HPDE6-E6E7 (cell line): Measurements from ENCODE around the gene CMTM5.
"Not testable (repeated sequence)": the region's sequence is repeated elsewhere in the genome, so short reads cannot be mapped to it uniquely, and the experiment has no call there.

Experiments
- DNase-seq: peaks from one replicate; pipeline ENCODE4 v3.0.0; 2011; ENCODE audit warnings: missing footprints; ENCODE audit errors: extremely low spot score

Gene CMTM5

GRCh38 chr14:23414906-23415820 lies 38.3 kb downstream of the CMTM5 start:
- no peak for DNase-seq

- DNase-seq: no peak
These were observed 39.3 kb downstream of the CMTM5 start for GRCh38 chr14:23415821-23416778.

DNA sequence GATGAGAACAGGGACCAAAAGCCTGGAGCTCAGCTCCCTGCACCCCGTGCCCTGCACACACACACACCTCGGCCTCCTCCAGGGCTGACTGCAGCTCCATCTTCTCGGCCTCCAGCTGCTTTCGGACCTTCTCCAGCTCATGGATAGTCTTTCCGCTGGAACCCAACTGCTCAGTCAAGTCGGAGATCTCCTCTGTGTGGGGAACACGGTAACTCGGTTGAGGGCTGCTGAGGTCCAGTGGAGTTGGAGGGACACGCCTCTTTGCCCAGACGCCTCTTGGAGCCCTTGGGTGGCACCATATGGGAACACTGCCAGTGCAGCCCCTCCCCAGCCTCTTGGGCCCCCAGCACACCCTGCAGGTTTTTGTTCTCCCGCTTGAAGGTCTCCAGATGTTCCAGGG lies 40.0 kb downstream of the CMTM5 start:
- DNase-seq: no peak

DNA sequence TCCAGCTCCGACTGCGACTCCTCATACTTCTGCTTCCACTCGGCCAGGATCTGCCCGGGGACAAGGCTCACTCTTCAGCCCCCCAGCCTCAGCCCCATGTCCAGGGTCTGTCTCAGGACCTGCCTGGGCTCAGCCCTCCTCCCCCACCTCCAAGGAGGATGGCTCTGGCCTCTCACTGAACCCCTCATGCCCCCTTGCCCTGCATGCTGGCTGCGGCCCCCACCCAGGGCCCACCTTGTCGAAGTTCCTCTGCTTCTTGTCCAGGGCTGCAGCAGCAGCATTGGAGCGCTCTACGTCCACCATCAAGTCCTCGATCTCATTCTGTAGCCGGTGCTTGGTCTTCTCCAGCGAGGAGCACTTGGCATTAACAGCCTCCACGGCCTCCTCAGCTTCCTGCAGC lies 40.4 kb downstream of the CMTM5 start:
- DNase-seq: not testable (repeated sequence)

GRCh38 chr14:23418021-23418420 lies 41.2 kb downstream of the CMTM5 start:
- DNase-seq: no peak

DNA sequence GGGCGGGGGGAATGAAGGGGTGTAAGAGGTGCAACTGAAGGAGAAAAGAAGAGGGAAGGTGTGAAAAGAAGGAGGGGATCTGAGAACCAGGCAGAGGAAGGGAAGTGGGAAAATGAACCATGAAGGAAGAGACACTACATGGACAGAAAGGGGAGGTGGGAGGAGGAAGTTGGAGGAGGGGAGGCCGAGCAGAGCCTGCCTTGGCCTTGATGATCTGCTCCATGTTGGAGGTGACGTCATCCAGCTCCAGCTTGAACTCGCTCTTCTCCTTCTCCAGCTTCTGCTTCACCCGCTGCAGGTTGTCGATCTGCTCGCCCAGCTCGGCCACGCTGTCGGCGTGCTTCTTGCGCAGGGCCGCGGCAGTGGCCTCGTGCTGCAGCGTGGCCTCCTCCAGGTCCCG lies 42.8 kb downstream of the CMTM5 start:
- not testable (repeated sequence) for DNase-seq

- DNase-seq: no peak
These were observed 44.7 kb downstream of the CMTM5 start for GRCh38 chr14:23421594-23421993.

DNA sequence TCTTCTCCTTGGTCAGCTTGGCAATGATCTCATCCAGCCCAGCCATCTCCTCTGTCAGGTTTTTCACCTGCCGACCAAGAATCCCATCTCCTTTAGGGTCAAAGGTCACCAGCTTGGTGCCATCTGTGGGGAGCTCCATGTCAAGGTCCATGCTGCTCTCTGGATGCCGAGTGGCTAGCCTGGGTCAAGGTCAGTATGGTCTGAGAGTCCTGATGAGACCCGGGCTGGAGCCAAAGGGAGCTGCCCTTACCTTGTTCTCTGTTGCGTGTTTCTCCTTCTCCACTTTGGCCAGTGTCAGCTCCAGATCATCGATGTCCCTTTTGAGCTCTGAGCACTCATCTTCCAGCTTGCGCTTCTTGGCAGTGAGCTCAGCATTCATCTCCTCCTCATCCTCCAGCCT lies 46.8 kb downstream of the CMTM5 start:
- no peak for DNase-seq

- DNase-seq: no peak
These were observed 48.3 kb downstream of the CMTM5 start for GRCh38 chr14:23425169-23425568.

GRCh38 chr14:23425798-23426197 lies 49.0 kb downstream of the CMTM5 start:
- DNase-seq: not testable (repeated sequence)

- no peak for DNase-seq
These were observed 52.0 kb downstream of the CMTM5 start for GRCh38 chr14:23428686-23429495.
